ENCODE data around the gene SLC22A1.

GRCh38 chr6:160122744-160123143 lies 1.1 kb downstream of the SLC22A1 start:
- no peak for TF ChIP-seq CTCF (IDR thresholded peaks at IDR 0.05)
- no peak for TF ChIP-seq EP300 (IDR thresholded peaks at IDR 0.05)
- no peak for TF ChIP-seq RAD21 (conservative IDR thresholded peaks at IDR 0.05 in 1 of 2, IDR thresholded peaks at IDR 0.05 in 1 of 2)
- no peak for TF ChIP-seq MAX (IDR thresholded peaks at IDR 0.05)
- TF ChIP-seq JUN (IDR thresholded peaks at IDR 0.05), result no peak
- TF ChIP-seq POLR2AphosphoS2 (conservative IDR thresholded peaks at IDR 0.05; ENCODE audit: low read length), result no peak
- no peak for TF ChIP-seq SMC3 (IDR thresholded peaks at IDR 0.05)
- no peak for TF ChIP-seq HOXA7 (CRISPR knock-in tag; IDR thresholded peaks at IDR 0.05)
- TF ChIP-seq KDM1A (IDR thresholded peaks at IDR 0.05; ENCODE audit: low read depth), result no peak
- TF ChIP-seq RCOR1 (IDR thresholded peaks at IDR 0.05; ENCODE audit: low read depth, low read length), result no peak

All from A549 (cell line).